H9 (cell line): ENCODE data around the gene PSPC1. TPM values are rescaled to one million over a fixed set of nuclear protein-coding genes. Genes with fewer than 3 reads are reported as not detected.
"Not testable (repeated sequence)": the region's sequence is repeated elsewhere in the genome, so short reads cannot be mapped to it uniquely, and the experiment has no call there.

ENCODE experiments used
- DNase-seq: peaks from one replicate; pipeline ENCODE4 v3.0.0-alpha.2; 2017
- H2AFZ ChIP-seq: one replicate; pipeline ENCODE4 v1.6.1; 2013; ENCODE audit warnings: mild to moderate bottlenecking, low read length, control low read depth, moderate library complexity
- H2AK5ac ChIP-seq: 2 replicates; pipeline ENCODE4 v1.6.1; 2013; ENCODE audit warnings: low read length, control low read depth, mixed read lengths; ENCODE audit not compliant: insufficient read length
- H2BK120ac ChIP-seq: one replicate; pipeline ENCODE4 v1.6.1; 2013; ENCODE audit warnings: low read depth, mild to moderate bottlenecking, low read length, control low read depth, inconsistent platforms; ENCODE audit not compliant: poor library complexity, severe bottlenecking
- H2BK12ac ChIP-seq: 2 replicates; pipeline ENCODE4 v1.6.1; 2013; ENCODE audit warnings: low read length, control low read depth, mixed read lengths, low read depth; ENCODE audit not compliant: insufficient read length
- H2BK15ac ChIP-seq: 2 replicates; pipeline ENCODE4 v1.6.1; 2013; ENCODE audit warnings: low read depth, low read length, control low read depth
- H2BK20ac ChIP-seq: one replicate; pipeline ENCODE4 v1.6.1; 2013; ENCODE audit warnings: low read depth, mild to moderate bottlenecking, low read length, control low read depth, inconsistent platforms; ENCODE audit not compliant: poor library complexity, severe bottlenecking
- H2BK5ac ChIP-seq: 2 replicates; pipeline ENCODE4 v1.6.1; 2013; ENCODE audit warnings: low read length, control low read depth, mixed read lengths; ENCODE audit not compliant: insufficient read length
- H3K14ac ChIP-seq: 2 replicates; pipeline ENCODE4 v1.6.1; 2013; ENCODE audit warnings: low read length, control low read depth; ENCODE audit not compliant: insufficient read depth
- H3K18ac ChIP-seq: 2 replicates; pipeline ENCODE4 v1.6.1; 2013; ENCODE audit warnings: low read depth, mild to moderate bottlenecking, mixed read lengths, low read length, control low read depth; ENCODE audit not compliant: insufficient read length
- H3K23ac ChIP-seq: 2 replicates; pipeline ENCODE4 v1.6.1; 2013; ENCODE audit warnings: low read length, control low read depth, mixed read lengths, low read depth; ENCODE audit not compliant: insufficient read length
- H3K23me2 ChIP-seq: 2 replicates; pipeline ENCODE4 v1.6.1; 2013; ENCODE audit warnings: low read depth, mild to moderate bottlenecking, mixed read lengths, low read length, control low read depth; ENCODE audit not compliant: insufficient read length, poor library complexity, severe bottlenecking
- H3K27ac ChIP-seq: 2 replicates; pipeline ENCODE4 v1.5.1; 2013; ENCODE audit warnings: low read length, control low read depth, mixed read lengths, low read depth; ENCODE audit not compliant: insufficient read length
- H3K27me3 ChIP-seq: 2 replicates; pipeline ENCODE4 v1.6.1; 2013; ENCODE audit warnings: low read length, control low read depth, inconsistent platforms; ENCODE audit not compliant: insufficient read depth
- H3K4ac ChIP-seq: 2 replicates; pipeline ENCODE4 v1.6.1; 2013; ENCODE audit warnings: low read depth, mild to moderate bottlenecking, control low read depth, inconsistent platforms, low read length, moderate library complexity
- H3K4me1 ChIP-seq: 2 replicates; pipeline ENCODE4 v1.6.1; 2013; ENCODE audit warnings: low read length, control low read depth, inconsistent platforms; ENCODE audit not compliant: insufficient read depth
- H3K4me2 ChIP-seq: 2 replicates; pipeline ENCODE4 v1.6.1; 2013; ENCODE audit warnings: low read length, control low read depth, mixed read lengths; ENCODE audit not compliant: insufficient read length, insufficient read depth
- H3K56ac ChIP-seq: 2 replicates; pipeline ENCODE4 v1.6.1; 2013; ENCODE audit warnings: low read depth, mild to moderate bottlenecking, mixed read lengths, low read length, control low read depth; ENCODE audit not compliant: insufficient read length
- H3K79me1 ChIP-seq: 2 replicates; pipeline ENCODE4 v1.6.1; 2013; ENCODE audit warnings: low read depth, mild to moderate bottlenecking, moderate library complexity, low read length, control low read depth, inconsistent platforms; ENCODE audit not compliant: insufficient read depth, poor library complexity, severe bottlenecking
- H3K79me2 ChIP-seq: 2 replicates; pipeline ENCODE4 v1.6.1; 2013; ENCODE audit warnings: low read length, control low read depth, inconsistent platforms; ENCODE audit not compliant: insufficient read depth
- H3K9ac ChIP-seq: 2 replicates; pipeline ENCODE4 v1.6.1; 2013; ENCODE audit warnings: low read length, control low read depth, mixed read lengths; ENCODE audit not compliant: insufficient read length; ENCODE audit errors: extremely low read depth
- H3K9me3 ChIP-seq: one replicate; pipeline ENCODE4 v1.6.1; 2013; ENCODE audit warnings: low read depth, low read length, inconsistent platforms; ENCODE audit not compliant: control insufficient read depth
- H3T11ph ChIP-seq: one replicate; pipeline ENCODE4 v1.6.1; 2013; ENCODE audit warnings: mild to moderate bottlenecking, low read length, control low read depth, inconsistent platforms
- H4K20me1 ChIP-seq: one replicate; pipeline ENCODE4 v1.6.1; 2013; ENCODE audit not compliant: control insufficient read depth, insufficient read length, insufficient read depth
- H4K5ac ChIP-seq: 2 replicates; pipeline ENCODE4 v1.6.1; 2013; ENCODE audit warnings: low read depth, mild to moderate bottlenecking, mixed read lengths, low read length, control low read depth; ENCODE audit not compliant: insufficient read length
- H4K8ac ChIP-seq: replicated peaks from 2 replicates; pipeline ENCODE4 v1.6.1; 2013; ENCODE audit warnings: low read length, control low read depth, mixed read lengths, low read depth; ENCODE audit not compliant: insufficient read length
- H4K91ac ChIP-seq: 2 replicates; pipeline ENCODE4 v1.6.1; 2013; ENCODE audit warnings: low read depth, mild to moderate bottlenecking, moderate library complexity, mixed read lengths, low read length, control low read depth; ENCODE audit not compliant: insufficient read length
- H3K27ac Mint-ChIP-seq, 3 experiments: 2 replicates in 2 of 3; 3 replicates in 1 of 3; pipeline ENCODE4 v1.8.0; 2020 to 2021; ENCODE audit warnings: mixed read lengths in 3 of 3, mild to moderate bottlenecking in 1 of 3, moderate library complexity in 1 of 3
- H3K27me3 Mint-ChIP-seq: 2 replicates; pipeline ENCODE4 v1.8.0; 2021; ENCODE audit warnings: low read depth, mild to moderate bottlenecking, moderate library complexity, mixed read lengths
- H3K36me3 Mint-ChIP-seq, 3 experiments: 2 replicates in 2 of 3; 3 replicates in 1 of 3; pipeline ENCODE4 v1.8.0; 2020 to 2021; ENCODE audit warnings: low read depth in 3 of 3, mixed read lengths in 3 of 3; ENCODE audit not compliant: insufficient read depth in 1 of 3
- H3K4me1 Mint-ChIP-seq, 2 experiments: 2 replicates each; pipeline ENCODE4 v1.8.0; 2020; ENCODE audit warnings: mixed read lengths in 2 of 2
- H3K4me3 Mint-ChIP-seq, 2 experiments: 2 replicates in 1 of 2; 3 replicates in 1 of 2; pipeline ENCODE4 v1.8.0; 2020 to 2021; ENCODE audit warnings: mild to moderate bottlenecking in 2 of 2, mixed read lengths in 2 of 2, moderate library complexity in 1 of 2
- H3K9me3 Mint-ChIP-seq, 2 experiments: 2 replicates in 1 of 2; 3 replicates in 1 of 2; pipeline ENCODE4 v1.8.0; 2020; ENCODE audit warnings: mild to moderate bottlenecking in 2 of 2, mixed read lengths in 2 of 2, moderate library complexity in 1 of 2
- WGBS: extraction: QIAGEN DNeasy Blood & Tissue Kit; methylation state at CpG from one replicate; pipeline ENCODE4 v1.1.7; 2013; ENCODE audit warnings: missing lambda C conversion rate, low lambda C conversion rate, mixed read lengths; ENCODE audit not compliant: insufficient read length; ENCODE audit errors: extremely low coverage; 5-methylcytosine and 5-hydroxymethylcytosine counted together
- long read RNA-seq: library from polyadenylated mRNA; unstranded; transcript quantifications from one replicate; pipeline ENCODE4 v2.0.0, GENCODE V29; 2020
- total RNA-seq: library from RNA; stranded (reverse); gene quantifications from 2 replicates; pipeline ENCODE4 v1.2.1, GENCODE V29; 2021

PSPC1 gene
- 134 and 137 TPM in 2 replicates for total RNA-seq
- long read RNA-seq, transcript PSPC1-201 (9 exons, 2,407 nt): major isoform, 863 of 1,075 reads
- long read RNA-seq, transcript PSPC1-206 (10 exons, 2,013 nt): minor isoform, 56 of 1,075 reads
- long read RNA-seq, transcript PSPC1-204 (8 exons, 1,709 nt): minor isoform, 23 of 1,075 reads
- long read RNA-seq, transcript PSPC1-203 (8 exons, 1,647 nt): minor isoform, 32 of 1,075 reads
- long read RNA-seq, partial matches to known transcripts: 49 of 1,075 reads
- long read RNA-seq, other reads (novel, unspliced or antisense): 52 of 1,075 reads

- H2AFZ ChIP-seq, H3K4me1 Mint-ChIP-seq: not testable (repeated sequence)
Measured at GRCh38 chr13:19782727-19783682, at the start of gene PSPC1. PSPC1 (minus strand) TSS chr13:19782945; CDS start chr13:19782757, 188 bp downstream.

More at GRCh38 chr13:19782727-19783682, at the start of gene PSPC1:
- not testable (repeated sequence) for H2AK5ac ChIP-seq, H2BK120ac ChIP-seq, H3K27me3 ChIP-seq, H3T11ph ChIP-seq, H3K23me2 ChIP-seq, H2BK12ac ChIP-seq, H3K79me1 ChIP-seq, H3K4me1 ChIP-seq, H2BK20ac ChIP-seq, H2BK15ac ChIP-seq, H3K9me3 ChIP-seq, H4K20me1 ChIP-seq, H4K8ac ChIP-seq, H3K27me3 Mint-ChIP-seq, H3K9me3 Mint-ChIP-seq, H4K91ac ChIP-seq, H3K56ac ChIP-seq
- Histone ChIP-seq H3K4ac (peak within 1 kb of the TSS; percentile 9; the same call in 1 of the 2 replicates), H2BK5ac (peak within 1 kb of the TSS; percentile 7), H3K4me2 (peak within 1 kb of the TSS; percentile 93), H3K9ac (peak within 1 kb of the TSS; percentile 95), H3K79me2 (peaks cover 19% of the 10 kb centered on the region; the same call in 1 of the 2 replicates), H3K14ac (peak within 1 kb of the TSS; percentile 89), H3K18ac (peak within 1 kb of the TSS; percentile 85), H4K5ac (peak within 1 kb of the TSS; percentile 77), H3K23ac (peak within 1 kb of the TSS; percentile 10), H3K27ac (peak within 1 kb of the TSS; percentile 5)
- H3K4me3 Mint-ChIP-seq: peak within 1 kb of the TSS; percentile 97 to 99
- peak; percentile 95 for DNase-seq
- peaks cover 5 to 19% (median 9%) of the 10 kb centered on the region in 3 experiments for H3K36me3 Mint-ChIP-seq
- H3K27ac Mint-ChIP-seq: peak within 1 kb of the TSS; percentile 95 to 100 (median 99)
- no CpG with 5 or more reads among the region's 50 CpGs for WGBS
